HepG2 (cell line): ENCODE data around the gene C1GALT1. TPM values are rescaled to one million over a fixed set of nuclear protein-coding genes. Genes with fewer than 3 reads are reported as not detected.
A peak's percentile ranks its signal among the peaks of the same experiment; 100 is the strongest.

Experiments
- ATAC-seq: fragments of 200-7000 bp; cut with Tn5 transposase; 3 replicates; pipeline ENCODE4 v1.9.1; 2020; ENCODE audit warnings: mild to moderate bottlenecking, moderate library complexity
- BruUV-seq: library from RNA; stranded (reverse); fragments of 400-500 nt; replicated peaks from 2 replicates; lab custom pipeline; 2021; lab: Mats Ljungman, UMichigan
- CTCF ChIA-PET: fragments of 300-600 bp; formaldehyde crosslinking; extraction: SDS; loops from one replicate; lab custom pipeline; 2021; ENCODE audit warnings: low total read pairs, inconsistent platforms, low intra/inter-chr PET ratio; lab: Yijun Ruan, JAX
- POLR2A ChIA-PET: fragments of 350-600 bp; sonication (Branson Sonifier 250); formaldehyde crosslinking; loops from one replicate; lab custom pipeline; 2020; ENCODE audit warnings: antibody characterized with exemption, inconsistent platforms; lab: Yijun Ruan, JAX
- DNase-seq: peaks from one replicate; pipeline ENCODE4 v3.0.0-alpha.2; 2015; ENCODE audit warnings: low spot score
- FAIRE-seq: peaks from 3 replicates; lab custom pipeline; 2011; peaks lifted over from hg19 to GRCh38; lab: Jason Lieb, UNC
- H2AFZ ChIP-seq: one replicate; pipeline ENCODE4 v1.6.1; 2011; ENCODE audit warnings: low read length, inconsistent platforms
- H3K27ac ChIP-seq: fragments of 300-600 bp; 3 replicates; pipeline ENCODE4 v1.8.0; 2011; ENCODE audit warnings: mixed run types, mild to moderate bottlenecking, mixed read lengths, low read length, inconsistent platforms; ENCODE audit not compliant: insufficient read depth; ENCODE audit errors: extremely low read length
- H3K27me3 ChIP-seq, 2 experiments: fragments of 200-600 bp in 1 of 2; 2 replicates in 1 of 2; 3 replicates in 1 of 2; pipeline versions ENCODE4 v1.6.0 to v1.8.0; 2011; ENCODE audit warnings: low read length in 2 of 2, mild to moderate bottlenecking in 2 of 2, moderate library complexity in 2 of 2, inconsistent platforms in 1 of 2; ENCODE audit not compliant: insufficient read depth in 2 of 2, control insufficient read depth in 1 of 2
- H3K36me3 ChIP-seq, 2 experiments: fragments of 200-600 bp in 1 of 2; replicated peaks in 1 of 2; 2 replicates in 1 of 2; 3 replicates in 1 of 2; pipeline versions ENCODE4 v1.5.1 to v1.8.0; 2011; ENCODE audit warnings: low read length in 2 of 2, inconsistent platforms in 1 of 2; ENCODE audit not compliant: insufficient read depth in 2 of 2, control insufficient read depth in 1 of 2
- H3K4me1 ChIP-seq: 2 replicates; pipeline ENCODE4 v1.5.1; 2012; ENCODE audit warnings: low read length, inconsistent platforms; ENCODE audit not compliant: insufficient read depth
- H3K4me2 ChIP-seq: 2 replicates; pipeline ENCODE4 v1.6.0; 2011; ENCODE audit warnings: low read depth, low read length, inconsistent platforms
- H3K4me3 ChIP-seq, 3 experiments: fragments of 200-600 bp in 1 of 3; sonication (generic), shearing (Covaris generic) in 1 of 3; replicated peaks in 1 of 3; 2 replicates each; pipeline ENCODE4 v1.5.1; 2011 to 2016; ENCODE audit warnings: low read length in 3 of 3, inconsistent platforms in 2 of 3, low read depth in 2 of 3, mild to moderate bottlenecking in 2 of 3, control low read depth in 1 of 3, mixed read lengths in 1 of 3; ENCODE audit not compliant: insufficient read depth in 1 of 3
- H3K79me2 ChIP-seq: one replicate; pipeline ENCODE4 v1.6.1; 2011; ENCODE audit warnings: low read length, inconsistent platforms; ENCODE audit not compliant: insufficient read depth
- H3K9ac ChIP-seq: 2 replicates; pipeline ENCODE4 v1.6.0; 2011; ENCODE audit warnings: mild to moderate bottlenecking, low read depth, low read length, inconsistent platforms; ENCODE audit not compliant: insufficient read depth
- H3K9me3 ChIP-seq: 2 replicates; pipeline ENCODE4 v1.5.1; 2012; ENCODE audit warnings: mild to moderate bottlenecking, low read length
- H4K20me1 ChIP-seq: 2 replicates; pipeline ENCODE4 v1.6.0; 2011; ENCODE audit warnings: inconsistent platforms, mild to moderate bottlenecking, low read length, moderate library complexity; ENCODE audit not compliant: insufficient read depth
- FOXC1 ChIP-seq: sonication (generic); formaldehyde crosslinking; IDR thresholded peaks from 2 replicates; pipeline ENCODE4 v1.8.0; 2022; ENCODE audit warnings: mild to moderate bottlenecking, missing genetic modification reagents, borderline replicate concordance
- FOXK2 ChIP-seq: fragments of 450-650 bp; IDR thresholded peaks from 2 replicates; pipeline ENCODE4 v1.6.1; 2016
- HOXD1 ChIP-seq: sonication (generic); formaldehyde crosslinking; IDR thresholded peaks from 2 replicates; pipeline ENCODE4 v1.5.0; 2020; ENCODE audit warnings: missing genetic modification reagents
- REL ChIP-seq: sonication (generic); formaldehyde crosslinking; conservative IDR thresholded peaks from 2 replicates; pipeline ENCODE4 v1.8.0; 2022; ENCODE audit warnings: mild to moderate bottlenecking, missing genetic modification reagents, moderate library complexity
- SNAI1 ChIP-seq: sonication (generic); formaldehyde crosslinking; IDR thresholded peaks from 2 replicates; pipeline ENCODE4 v1.5.0; 2020; ENCODE audit warnings: mild to moderate bottlenecking, missing genetic modification reagents, borderline replicate concordance
- ZSCAN30 ChIP-seq: sonication (generic); formaldehyde crosslinking; IDR thresholded peaks from 2 replicates; pipeline ENCODE4 v1.5.0; 2020; ENCODE audit warnings: mild to moderate bottlenecking, missing genetic modification reagents
- WGBS: methylation state at CpG from one replicate; pipeline ENCODE4 v1.1.6; 2017; ENCODE audit warnings: low lambda C conversion rate; 5-methylcytosine and 5-hydroxymethylcytosine counted together
- in situ Hi-C: cut with HindIII; loops from 2 replicates; pipeline ENCODE4 v1.10.0; 2017; ENCODE audit warnings: low pct_unique_long_range_greater_than_20kb; ENCODE audit not compliant: extremely low pct_ligation_motif_present
- intact Hi-C: fragments of 100-400 bp; cut with micrococcal nuclease; formaldehyde crosslinking; loops from one replicate; pipeline ENCODE4 v1.10.0; 2022; ENCODE audit not compliant: unreplicated experiment
- polyA plus RNA-seq, 8 experiments: library from polyadenylated mRNA; depleted of rRNA in 3 of 8; stranded (reverse) in 7 of 8; unstranded in 1 of 8; fragments of >200 nt; fragmentation: Illumina TruSeq in 4 of 8; extraction: Trizol in 4 of 8; gene quantifications; 2 replicates each; pipeline versions ENCODE4 v1.2.1 to v1.2.3, GENCODE V29; 2011 to 2016; ENCODE audit warnings: low read depth in 4 of 8, missing spikeins in 1 of 8, mixed read lengths in 1 of 8; ENCODE audit not compliant: insufficient read depth in 1 of 8
- total RNA-seq, 5 experiments: library from RNA; depleted of rRNA; stranded (reverse); fragments of >200 nt; fragmentation: Illumina TruSeq; extraction: Trizol; gene quantifications; 2 replicates each; pipeline ENCODE4 v1.2.3, GENCODE V29; 2016; ENCODE audit warnings: low read depth in 1 of 5
- TF ChIP-seq, protein P1 (sequence below): sonication (generic); formaldehyde crosslinking; IDR thresholded peaks from 2 replicates; pipeline ENCODE4 v1.5.1; 2020; ENCODE audit warnings: missing genetic modification reagents, mild to moderate bottlenecking, borderline replicate concordance
- TF ChIP-seq, protein P2 (sequence below): sonication (generic); formaldehyde crosslinking; IDR thresholded peaks from 2 replicates; pipeline ENCODE4 v1.4.0; 2020; ENCODE audit warnings: mild to moderate bottlenecking, missing genetic modification reagents, borderline replicate concordance
- TF ChIP-seq, protein P3 (sequence below): sonication (generic); formaldehyde crosslinking; IDR thresholded peaks from 2 replicates; pipeline ENCODE4 v1.4.0; 2020; ENCODE audit warnings: mild to moderate bottlenecking, missing genetic modification reagents

Gene C1GALT1
- total and polyA plus RNA-seq, 2 of the 13 experiments (the other 11 are each of a cell fraction or from before 2014, with no cell fraction given), result 57.1 to 65.9 TPM

DNA sequence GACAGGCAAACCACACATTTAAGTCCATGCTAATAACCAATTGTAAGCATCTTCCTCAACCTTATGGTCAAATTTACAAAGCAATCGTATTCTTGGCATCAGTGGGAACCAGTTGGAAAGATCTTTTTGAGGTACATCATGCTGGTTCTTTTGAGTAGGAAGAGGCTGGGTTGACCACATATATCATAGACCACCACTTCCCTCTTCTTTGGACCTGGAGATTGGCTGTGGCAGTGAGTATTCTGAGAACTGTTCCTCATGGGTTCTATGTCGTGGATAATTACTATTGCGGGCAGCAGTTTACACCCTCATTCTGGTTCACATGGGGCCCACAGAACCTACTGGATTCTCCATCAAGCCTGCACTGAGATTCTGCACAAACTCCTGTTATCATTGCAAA is 35.5 kb upstream of the C1GALT1 start:
- TF ChIP-seq, protein P1, sequence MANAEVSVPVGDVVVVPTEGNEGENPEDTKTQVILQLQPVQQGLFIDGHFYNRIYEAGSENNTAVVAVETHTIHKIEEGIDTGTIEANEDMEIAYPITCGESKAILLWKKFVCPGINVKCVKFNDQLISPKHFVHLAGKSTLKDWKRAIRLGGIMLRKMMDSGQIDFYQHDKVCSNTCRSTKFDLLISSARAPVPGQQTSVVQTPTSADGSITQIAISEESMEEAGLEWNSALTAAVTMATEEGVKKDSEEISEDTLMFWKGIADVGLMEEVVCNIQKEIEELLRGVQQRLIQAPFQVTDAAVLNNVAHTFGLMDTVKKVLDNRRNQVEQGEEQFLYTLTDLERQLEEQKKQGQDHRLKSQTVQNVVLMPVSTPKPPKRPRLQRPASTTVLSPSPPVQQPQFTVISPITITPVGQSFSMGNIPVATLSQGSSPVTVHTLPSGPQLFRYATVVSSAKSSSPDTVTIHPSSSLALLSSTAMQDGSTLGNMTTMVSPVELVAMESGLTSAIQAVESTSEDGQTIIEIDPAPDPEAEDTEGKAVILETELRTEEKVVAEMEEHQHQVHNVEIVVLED (CRISPR knock-in tag), result no peak
- CTCF ChIA-PET, result no interaction called here

DNA sequence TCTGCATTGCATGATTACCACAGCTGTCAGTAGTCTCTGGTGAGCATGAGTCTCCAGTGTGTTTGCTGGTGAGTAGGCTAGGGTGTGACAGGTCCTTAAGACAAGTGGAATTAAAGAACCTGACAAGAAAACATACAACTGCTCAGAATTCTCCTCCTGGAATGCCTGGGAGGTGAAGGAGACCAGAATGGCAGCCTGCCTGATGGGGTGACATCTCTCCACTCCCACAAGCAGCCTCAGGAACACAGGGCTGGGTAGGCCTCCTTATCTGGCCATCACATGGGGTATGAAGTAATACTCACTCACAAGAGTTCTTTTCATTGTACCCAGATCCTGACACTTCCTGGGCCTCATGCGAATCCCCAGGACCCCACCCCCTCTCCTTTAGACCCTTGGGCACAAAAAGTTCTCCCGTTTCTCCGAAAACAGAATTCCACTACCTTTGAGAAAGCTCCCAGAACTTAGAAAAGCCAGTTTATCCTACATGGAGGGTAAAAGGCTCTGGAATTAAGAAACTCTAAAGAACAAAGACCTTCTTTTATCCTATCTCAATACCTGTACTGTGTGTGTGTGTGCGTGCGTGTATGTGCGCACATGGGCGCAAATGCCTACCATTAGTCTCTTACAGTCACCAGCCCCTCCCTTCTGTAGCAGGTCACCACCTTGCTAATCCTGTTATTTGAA is 33.4 kb upstream of the C1GALT1 start:
- Histone ChIP-seq H3K27me3 (no peaks in the 10 kb centered on the region), H3K9ac (peak overlapping the region; percentile 75), H2AFZ (peak overlapping the region; percentile 98), H3K4me2 (peak overlapping the region; percentile 74), H3K27ac (peak overlapping the region; percentile 89), H3K4me1 (peaks cover 53% of the 10 kb centered on the region), H3K9me3 (peaks cover 20% of the 10 kb centered on the region), H3K4me3 (peak overlapping the region in 2 of 3 experiments; percentile 18 to 48; a peak in 2 of 6 replicates), H3K79me2 (no peaks in the 10 kb centered on the region), H3K36me3 (no peaks in the 10 kb centered on the region), H4K20me1 (no peaks in the 10 kb centered on the region)
- ChIA-PET POLR2A (interaction anchor here (1.3 kb wide), 2 partner anchors 33 kb away, joined by 4 to 7 read pairs; partner anchors contain the start of gene C1GALT1), CTCF (no interaction called here)
- TSS peak; percentile 84 for BruUV-seq
- in situ Hi-C loops, result no loop called here
- intact Hi-C loops, result loop anchor here (2.0 to 5.0 kb wide), 2 partner anchors 28 to 37 kb away; no protein-coding TSS in a partner anchor
- FAIRE-seq (peak; percentile 64), DNase-seq (peak; percentile 91), ATAC-seq (peak; percentile 97)
- WGBS, result 20% methylated on average over 7 of the region's 7 CpGs
- TF ChIP-seq ZSCAN30 (CRISPR knock-in tag) (no peak), REL (CRISPR knock-in tag) (no peak), SNAI1 (CRISPR knock-in tag) (no peak), HOXD1 (no peak), FOXC1 (no peak), FOXK2 (no peak)
- TF ChIP-seq, protein P2, sequence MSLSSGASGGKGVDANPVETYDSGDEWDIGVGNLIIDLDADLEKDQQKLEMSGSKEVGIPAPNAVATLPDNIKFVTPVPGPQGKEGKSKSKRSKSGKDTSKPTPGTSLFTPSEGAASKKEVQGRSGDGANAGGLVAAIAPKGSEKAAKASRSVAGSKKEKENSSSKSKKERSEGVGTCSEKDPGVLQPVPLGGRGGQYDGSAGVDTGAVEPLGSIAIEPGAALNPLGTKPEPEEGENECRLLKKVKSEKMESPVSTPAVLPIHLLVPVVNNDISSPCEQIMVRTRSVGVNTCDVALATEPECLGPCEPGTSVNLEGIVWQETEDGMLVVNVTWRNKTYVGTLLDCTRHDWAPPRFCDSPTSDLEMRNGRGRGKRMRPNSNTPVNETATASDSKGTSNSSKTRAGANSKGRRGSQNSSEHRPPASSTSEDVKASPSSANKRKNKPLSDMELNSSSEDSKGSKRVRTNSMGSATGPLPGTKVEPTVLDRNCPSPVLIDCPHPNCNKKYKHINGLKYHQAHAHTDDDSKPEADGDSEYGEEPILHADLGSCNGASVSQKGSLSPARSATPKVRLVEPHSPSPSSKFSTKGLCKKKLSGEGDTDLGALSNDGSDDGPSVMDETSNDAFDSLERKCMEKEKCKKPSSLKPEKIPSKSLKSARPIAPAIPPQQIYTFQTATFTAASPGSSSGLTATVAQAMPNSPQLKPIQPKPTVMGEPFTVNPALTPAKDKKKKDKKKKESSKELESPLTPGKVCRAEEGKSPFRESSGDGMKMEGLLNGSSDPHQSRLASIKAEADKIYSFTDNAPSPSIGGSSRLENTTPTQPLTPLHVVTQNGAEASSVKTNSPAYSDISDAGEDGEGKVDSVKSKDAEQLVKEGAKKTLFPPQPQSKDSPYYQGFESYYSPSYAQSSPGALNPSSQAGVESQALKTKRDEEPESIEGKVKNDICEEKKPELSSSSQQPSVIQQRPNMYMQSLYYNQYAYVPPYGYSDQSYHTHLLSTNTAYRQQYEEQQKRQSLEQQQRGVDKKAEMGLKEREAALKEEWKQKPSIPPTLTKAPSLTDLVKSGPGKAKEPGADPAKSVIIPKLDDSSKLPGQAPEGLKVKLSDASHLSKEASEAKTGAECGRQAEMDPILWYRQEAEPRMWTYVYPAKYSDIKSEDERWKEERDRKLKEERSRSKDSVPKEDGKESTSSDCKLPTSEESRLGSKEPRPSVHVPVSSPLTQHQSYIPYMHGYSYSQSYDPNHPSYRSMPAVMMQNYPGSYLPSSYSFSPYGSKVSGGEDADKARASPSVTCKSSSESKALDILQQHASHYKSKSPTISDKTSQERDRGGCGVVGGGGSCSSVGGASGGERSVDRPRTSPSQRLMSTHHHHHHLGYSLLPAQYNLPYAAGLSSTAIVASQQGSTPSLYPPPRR, result no peak
- TF ChIP-seq, protein P3, sequence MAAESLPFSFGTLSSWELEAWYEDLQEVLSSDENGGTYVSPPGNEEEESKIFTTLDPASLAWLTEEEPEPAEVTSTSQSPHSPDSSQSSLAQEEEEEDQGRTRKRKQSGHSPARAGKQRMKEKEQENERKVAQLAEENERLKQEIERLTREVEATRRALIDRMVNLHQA (CRISPR knock-in tag), result no peak

More for the DNA sequence above, 35.5 kb upstream of the C1GALT1 start:
- FAIRE-seq (no peak), ATAC-seq (no peak), DNase-seq (no peak)
- H3K4me2 ChIP-seq, result no peak overlapping the region
- no peak overlapping the region for H3K9ac ChIP-seq
- intact Hi-C loops, result loop anchor here (5.0 kb wide), 1 partner anchor 35 kb away; no protein-coding TSS in a partner anchor
- H3K79me2 ChIP-seq, result no peaks in the 10 kb centered on the region
- POLR2A ChIA-PET, result no interaction called here
- H2AFZ ChIP-seq, result no peak overlapping the region
- no peaks in the 10 kb centered on the region for H3K27me3 ChIP-seq
- H3K36me3 ChIP-seq, result no peaks in the 10 kb centered on the region
- 91% methylated on average over 3 of the region's 3 CpGs for WGBS
- peaks cover 52% of the 10 kb centered on the region for H3K4me1 ChIP-seq
- no TSS peak for BruUV-seq
- in situ Hi-C loops, result no loop called here
- peaks cover 11% of the 10 kb centered on the region for H3K9me3 ChIP-seq
- H3K4me3 ChIP-seq, result no peak overlapping the region
- H4K20me1 ChIP-seq, result no peaks in the 10 kb centered on the region
- no peak overlapping the region for H3K27ac ChIP-seq
